ENCODE measurements around the gene TMEM135.
"Not testable (repeated sequence)": the region's sequence is repeated elsewhere in the genome, so short reads cannot be mapped to it uniquely, and the experiment has no call there.

The TMEM135 gene

GRCh38 chr11:87280143-87280542, 242.4 kb downstream of the TMEM135 start:
- Histone ChIP-seq H3K4me3 (ENCODE audit: low read depth, low read length, poor library complexity, severe bottlenecking) (no peak overlapping the region), H3F3A (ENCODE audit: insufficient read depth, low read length) (no peaks in the 10 kb centered on the region), H2AFZ (ENCODE audit: low read length) (no peak overlapping the region), H4K20me1 (ENCODE audit: insufficient read depth, low read length) (no peaks in the 10 kb centered on the region), H3K36me3 (ENCODE audit: insufficient read depth, low read length) (no peaks in the 10 kb centered on the region), H3K27ac (ENCODE audit: low read depth, low read length, poor library complexity, severe bottlenecking) (no peak overlapping the region), H3K9me2 (ENCODE audit: low read depth, low read length) (no peaks in the 10 kb centered on the region), H3K4me2 (ENCODE audit: low read length) (no peak overlapping the region), H3K9ac (ENCODE audit: low read length) (no peak overlapping the region), H3K4me1 (ENCODE audit: insufficient read depth, low read length, severe bottlenecking) (no peaks in the 10 kb centered on the region), H3K27me3 (ENCODE audit: insufficient read depth, low read length) (no peaks in the 10 kb centered on the region), H3K9me3 (ENCODE audit: low read length) (no peaks in the 10 kb centered on the region), H3K79me2 (ENCODE audit: insufficient read depth, low read length) (no peaks in the 10 kb centered on the region)
- TF ChIP-seq EZH2 (IDR thresholded peaks at IDR 0.05; ENCODE audit: borderline replicate concordance, low read length) (no peak), CTCF (IDR thresholded peaks at IDR 0.05; ENCODE audit: low read length) (no peak)

GRCh38 chr11:87281496-87281895, 243.8 kb downstream of the TMEM135 start:
- Histone ChIP-seq H4K20me1 (ENCODE audit: insufficient read depth, low read length) (no peaks in the 10 kb centered on the region), H3K27ac (ENCODE audit: low read depth, low read length, poor library complexity, severe bottlenecking) (no peak overlapping the region), H3K9ac (ENCODE audit: low read length) (no peak overlapping the region), H3F3A (ENCODE audit: insufficient read depth, low read length) (no peaks in the 10 kb centered on the region), H3K36me3 (ENCODE audit: insufficient read depth, low read length) (no peaks in the 10 kb centered on the region; the same call in 1 of the 2 replicates), H3K9me2 (ENCODE audit: low read depth, low read length) (no peaks in the 10 kb centered on the region), H3K79me2 (ENCODE audit: insufficient read depth, low read length) (no peaks in the 10 kb centered on the region), H3K4me3 (ENCODE audit: low read depth, low read length, poor library complexity, severe bottlenecking) (no peak overlapping the region), H3K27me3 (ENCODE audit: insufficient read depth, low read length) (no peaks in the 10 kb centered on the region), H3K4me2 (ENCODE audit: low read length) (no peak overlapping the region), H3K9me3 (ENCODE audit: low read length) (no peaks in the 10 kb centered on the region), H2AFZ (ENCODE audit: low read length) (no peak overlapping the region), H3K4me1 (ENCODE audit: insufficient read depth, low read length, severe bottlenecking) (no peaks in the 10 kb centered on the region)
- TF ChIP-seq EZH2 (IDR thresholded peaks at IDR 0.05; ENCODE audit: borderline replicate concordance, low read length) (no peak), CTCF (IDR thresholded peaks at IDR 0.05; ENCODE audit: low read length) (no peak)

DNA sequence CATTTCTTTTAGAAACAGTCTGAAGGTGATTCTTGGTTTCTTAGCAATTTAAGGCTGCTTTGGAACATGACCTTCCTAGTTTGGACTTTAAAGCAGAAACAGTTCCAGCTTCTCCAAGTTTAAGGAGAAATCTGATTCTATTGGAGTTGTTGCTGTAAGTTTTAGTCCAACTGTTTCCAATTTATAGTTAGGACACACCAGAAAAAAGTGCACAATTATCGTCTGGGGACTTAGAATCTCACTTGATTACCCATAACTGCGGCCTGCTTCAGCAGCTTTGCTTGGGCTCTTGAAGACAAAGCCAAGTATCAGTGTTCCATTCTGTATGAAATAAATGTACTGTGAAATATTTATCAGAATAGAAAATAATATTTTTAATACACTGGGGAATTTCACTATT, 246.6 kb downstream of the TMEM135 start:
- Histone ChIP-seq H3K4me1 (ENCODE audit: insufficient read depth, low read length, severe bottlenecking) (no peaks in the 10 kb centered on the region), H3K79me2 (ENCODE audit: insufficient read depth, low read length) (no peaks in the 10 kb centered on the region), H2AFZ (ENCODE audit: low read length) (no peak overlapping the region), H3K27ac (ENCODE audit: low read depth, low read length, poor library complexity, severe bottlenecking) (no peak overlapping the region), H3K4me3 (ENCODE audit: low read depth, low read length, poor library complexity, severe bottlenecking) (no peak overlapping the region), H4K20me1 (ENCODE audit: insufficient read depth, low read length) (no peaks in the 10 kb centered on the region), H3K9ac (ENCODE audit: low read length) (no peak overlapping the region), H3K27me3 (ENCODE audit: insufficient read depth, low read length) (no peaks in the 10 kb centered on the region), H3K36me3 (ENCODE audit: insufficient read depth, low read length) (no peaks in the 10 kb centered on the region; the same call in 1 of the 2 replicates), H3F3A (ENCODE audit: insufficient read depth, low read length) (no peaks in the 10 kb centered on the region), H3K9me3 (ENCODE audit: low read length) (no peaks in the 10 kb centered on the region), H3K9me2 (ENCODE audit: low read depth, low read length) (no peaks in the 10 kb centered on the region), H3K4me2 (ENCODE audit: low read length) (no peak overlapping the region)
- TF ChIP-seq EZH2 (IDR thresholded peaks at IDR 0.05; ENCODE audit: borderline replicate concordance, low read length), result no peak
- TF ChIP-seq CTCF (IDR thresholded peaks at IDR 0.05; ENCODE audit: low read length), result no peak

GRCh38 chr11:87285674-87286073, 247.9 kb downstream of the TMEM135 start:
- H3F3A ChIP-seq (ENCODE audit: insufficient read depth, low read length); H3K4me2 ChIP-seq (ENCODE audit: low read length); H2AFZ ChIP-seq (ENCODE audit: low read length); H3K9ac ChIP-seq (ENCODE audit: low read length); H3K79me2 ChIP-seq (ENCODE audit: insufficient read depth, low read length); H3K9me3 ChIP-seq (ENCODE audit: low read length); H3K9me2 ChIP-seq (ENCODE audit: low read depth, low read length); H4K20me1 ChIP-seq (ENCODE audit: insufficient read depth, low read length); H3K36me3 ChIP-seq (ENCODE audit: insufficient read depth, low read length); H3K4me1 ChIP-seq (ENCODE audit: insufficient read depth, low read length, severe bottlenecking); H3K27ac ChIP-seq (ENCODE audit: low read depth, low read length, poor library complexity, severe bottlenecking); H3K4me3 ChIP-seq (ENCODE audit: low read depth, low read length, poor library complexity, severe bottlenecking); H3K27me3 ChIP-seq (ENCODE audit: insufficient read depth, low read length): not testable (repeated sequence)
